ENCODE results near the gene C1QL2.

The C1QL2 gene

GRCh38 chr2:119158563-119159347 lies at the start of gene C1QL2:
Gene C1QL2 (minus strand): TSS chr2:119158751. CDS start chr2:119158269, 482 bp downstream.
- DNase-seq (ENCODE audit: low read depth): no peak

GRCh38 chr2:119207447-119207846 lies 48.9 kb upstream of the C1QL2 start:
- no peak for DNase-seq (ENCODE audit: low read depth)

- DNase-seq (ENCODE audit: low read depth): no peak
These were observed 47.6 kb upstream of the C1QL2 start for GRCh38 chr2:119206201-119206600.

- DNase-seq (ENCODE audit: low read depth): no peak
These were observed 46.6 kb upstream of the C1QL2 start for GRCh38 chr2:119205001-119205706.

GRCh38 chr2:119204525-119204924 lies 46.0 kb upstream of the C1QL2 start:
- DNase-seq (ENCODE audit: low read depth): no peak

- DNase-seq (ENCODE audit: low read depth): no peak
These were observed 44.2 kb upstream of the C1QL2 start for GRCh38 chr2:119202610-119203310.

- no peak for DNase-seq (ENCODE audit: low read depth)
These were observed 43.3 kb upstream of the C1QL2 start for GRCh38 chr2:119201815-119202214.

- no peak for DNase-seq (ENCODE audit: low read depth)
These were observed 39.8 kb upstream of the C1QL2 start for GRCh38 chr2:119198240-119198840.

GRCh38 chr2:119197529-119198239 lies 39.1 kb upstream of the C1QL2 start:
- no peak for DNase-seq (ENCODE audit: low read depth)

GRCh38 chr2:119197126-119197405 lies 38.5 kb upstream of the C1QL2 start:
- no peak for DNase-seq (ENCODE audit: low read depth)

GRCh38 chr2:119196301-119197125 lies 38.0 kb upstream of the C1QL2 start:
- DNase-seq (ENCODE audit: low read depth): no peak

- DNase-seq (ENCODE audit: low read depth): no peak
These were observed 37.3 kb upstream of the C1QL2 start for GRCh38 chr2:119195887-119196286.

- DNase-seq (ENCODE audit: low read depth): no peak
These were observed 36.5 kb upstream of the C1QL2 start for GRCh38 chr2:119195001-119195400.

- DNase-seq (ENCODE audit: low read depth): no peak
These were observed 34.3 kb upstream of the C1QL2 start for GRCh38 chr2:119192893-119193292.

- no peak for DNase-seq (ENCODE audit: low read depth)
These were observed 32.0 kb upstream of the C1QL2 start for GRCh38 chr2:119190321-119191111.

GRCh38 chr2:119184512-119184911 lies 26.0 kb upstream of the C1QL2 start:
- no peak for DNase-seq (ENCODE audit: low read depth)

- DNase-seq (ENCODE audit: low read depth): no peak
These were observed 23.4 kb upstream of the C1QL2 start for GRCh38 chr2:119181791-119182445.

GRCh38 chr2:119181391-119181790 lies 22.8 kb upstream of the C1QL2 start:
- no peak for DNase-seq (ENCODE audit: low read depth)

GRCh38 chr2:119180892-119181291 lies 22.3 kb upstream of the C1QL2 start:
- DNase-seq (ENCODE audit: low read depth): no peak

GRCh38 chr2:119179991-119180390 lies 21.4 kb upstream of the C1QL2 start:
- no peak for DNase-seq (ENCODE audit: low read depth)
